NT2/D1 (cell line): ENCODE results near the gene RND1.
"Not testable (repeated sequence)": the region's sequence is repeated elsewhere in the genome, so short reads cannot be mapped to it uniquely, and the experiment has no call there.

Experiments
- DNase-seq: peaks from one replicate; pipeline ENCODE4 v3.0.0-alpha.2; 2011; ENCODE audit warnings: low read depth, low spot score
- H3K27me3 ChIP-seq: 2 replicates; pipeline ENCODE4 v1.6.0; 2011; ENCODE audit warnings: mild to moderate bottlenecking; ENCODE audit not compliant: insufficient read length, insufficient read depth
- H3K36me3 ChIP-seq: 2 replicates; pipeline ENCODE4 v1.6.1; 2011; ENCODE audit warnings: mild to moderate bottlenecking, low read length, mixed read lengths; ENCODE audit not compliant: insufficient read depth, insufficient read length
- H3K4me1 ChIP-seq: 2 replicates; pipeline ENCODE4 v1.5.1; 2011; ENCODE audit not compliant: insufficient read depth, insufficient read length
- H3K4me3 ChIP-seq: 2 replicates; pipeline ENCODE4 v1.5.1; 2011; ENCODE audit warnings: low read depth; ENCODE audit not compliant: insufficient read length
- H3K9ac ChIP-seq: 2 replicates; pipeline ENCODE4 v1.6.0; 2011; ENCODE audit warnings: low read depth; ENCODE audit not compliant: insufficient read length
- H3K9me3 ChIP-seq: 2 replicates; pipeline ENCODE4 v1.5.1; 2011; ENCODE audit warnings: mild to moderate bottlenecking, low read length; ENCODE audit not compliant: insufficient read depth
- SUZ12 ChIP-seq: IDR thresholded peaks from 2 replicates; pipeline ENCODE4 v1.6.1; 2011; ENCODE audit not compliant: insufficient read length, insufficient read depth; ENCODE audit errors: extremely low read depth
- YY1 ChIP-seq: IDR thresholded peaks from 2 replicates; pipeline ENCODE4 v1.6.1; 2011; ENCODE audit not compliant: insufficient read length, insufficient read depth
- ZNF274 ChIP-seq: IDR thresholded peaks from 2 replicates; pipeline ENCODE4 v1.6.1; 2011; ENCODE audit warnings: mild to moderate bottlenecking, low read depth, low read length

The RND1 gene

DNA sequence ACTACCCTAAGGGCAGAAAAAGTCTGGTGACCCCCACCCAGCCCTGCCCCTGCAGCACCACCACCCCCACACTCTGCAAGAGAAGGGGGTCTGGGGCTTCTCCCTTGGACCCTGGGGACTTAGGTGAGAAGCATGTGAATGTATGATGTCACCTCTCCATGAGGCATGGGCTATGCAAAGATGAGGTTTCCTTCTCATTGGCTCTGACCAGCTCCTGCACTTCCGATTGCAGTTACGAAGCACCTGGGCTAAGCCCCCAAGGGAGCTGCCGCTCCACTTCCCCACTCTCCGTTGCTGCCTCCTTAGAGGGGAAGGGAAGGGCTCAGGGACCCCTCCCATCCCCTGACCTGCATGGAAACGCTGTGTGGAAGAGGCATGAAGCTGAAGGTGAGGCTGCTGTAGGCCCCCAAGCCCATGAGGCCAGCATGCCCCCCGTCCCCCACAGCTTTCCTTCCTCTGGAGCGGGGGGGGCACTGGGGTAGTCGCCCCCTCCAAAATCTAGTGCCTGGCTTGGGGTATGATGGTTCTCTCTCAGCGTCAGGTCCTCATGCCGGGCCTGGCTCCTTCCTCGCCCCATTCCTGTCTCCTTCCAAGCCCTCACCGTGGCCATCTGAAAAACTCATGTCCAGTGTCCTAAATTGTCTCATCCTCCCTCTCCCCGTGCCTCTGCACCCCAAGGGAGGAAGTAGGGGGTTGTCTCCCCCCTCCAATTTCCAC, 8.2 kb downstream of the RND1 start:
- H3K4me3 ChIP-seq: no peak overlapping the region
- H3K9ac ChIP-seq: no peak overlapping the region
- no peak for DNase-seq
- peaks cover 39% of the 10 kb centered on the region for H3K36me3 ChIP-seq
- TF ChIP-seq YY1: no peak
- peaks cover 2% of the 10 kb centered on the region for H3K4me1 ChIP-seq
- H3K9me3 ChIP-seq: no peaks in the 10 kb centered on the region
- H3K27me3 ChIP-seq: no peaks in the 10 kb centered on the region

DNA sequence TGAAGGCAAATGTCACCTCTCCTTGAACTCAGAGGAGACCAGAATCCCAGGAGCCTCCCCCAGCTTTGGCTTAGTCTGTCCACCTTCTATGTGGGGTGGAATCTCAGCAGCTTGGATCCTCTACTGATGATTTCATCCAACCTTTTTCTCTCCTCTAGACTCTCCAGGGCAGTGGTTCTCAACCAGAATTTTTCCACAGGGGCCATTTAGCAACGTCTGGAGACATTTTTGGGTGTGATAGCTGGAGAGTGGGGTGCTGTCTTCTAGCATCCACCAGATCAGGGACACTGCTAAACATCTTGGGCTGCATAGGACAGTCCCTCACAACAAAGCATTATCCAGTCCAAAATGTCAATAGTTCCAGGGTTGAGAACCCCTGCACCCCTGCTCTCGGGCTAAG, 9.3 kb downstream of the RND1 start:
- Histone ChIP-seq H3K27me3 (no peaks in the 10 kb centered on the region), H3K36me3 (peaks cover 29% of the 10 kb centered on the region), H3K4me1 (no peaks in the 10 kb centered on the region), H3K4me3 (no peak overlapping the region), H3K9ac (no peak overlapping the region), H3K9me3 (no peaks in the 10 kb centered on the region)
- no peak for TF ChIP-seq SUZ12
- no peak for TF ChIP-seq YY1
- no peak for TF ChIP-seq ZNF274
- no peak for DNase-seq

- H3K4me3 ChIP-seq, H3K4me1 ChIP-seq, H3K27me3 ChIP-seq, H3K9ac ChIP-seq, H3K9me3 ChIP-seq, DNase-seq: not testable (repeated sequence)
- H3K36me3 ChIP-seq: peaks cover 26% of the 10 kb centered on the region
These were observed 10.7 kb downstream of the RND1 start for GRCh38 chr12:48854932-48855331.

DNA sequence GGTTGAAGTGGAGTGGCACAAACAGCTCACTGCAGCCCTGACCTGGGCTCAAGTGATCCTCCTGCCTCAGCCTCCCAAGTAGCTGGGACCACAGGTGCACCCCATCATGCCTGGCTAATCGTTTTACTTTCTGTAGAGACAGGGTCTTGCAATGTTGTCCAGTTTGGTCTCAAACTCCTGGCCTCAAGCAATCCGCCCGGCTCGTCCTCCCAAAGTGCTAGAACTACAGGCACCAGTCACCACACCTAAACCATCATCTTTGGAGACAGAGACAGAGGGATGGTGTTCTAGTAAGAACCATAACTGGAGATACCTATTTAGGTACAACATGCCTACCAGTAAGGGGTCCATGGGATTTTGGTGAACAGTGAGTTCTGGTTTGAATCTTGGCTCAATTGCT, 11.2 kb downstream of the RND1 start:
- TF ChIP-seq ZNF274 (no peak), SUZ12 (no peak), YY1 (no peak)
- no peak for DNase-seq
- Histone ChIP-seq H3K4me1 (no peaks in the 10 kb centered on the region), H3K9ac (no peak overlapping the region), H3K27me3 (no peaks in the 10 kb centered on the region), H3K4me3 (no peak overlapping the region), H3K9me3 (no peaks in the 10 kb centered on the region), H3K36me3 (peaks cover 27% of the 10 kb centered on the region)

DNA sequence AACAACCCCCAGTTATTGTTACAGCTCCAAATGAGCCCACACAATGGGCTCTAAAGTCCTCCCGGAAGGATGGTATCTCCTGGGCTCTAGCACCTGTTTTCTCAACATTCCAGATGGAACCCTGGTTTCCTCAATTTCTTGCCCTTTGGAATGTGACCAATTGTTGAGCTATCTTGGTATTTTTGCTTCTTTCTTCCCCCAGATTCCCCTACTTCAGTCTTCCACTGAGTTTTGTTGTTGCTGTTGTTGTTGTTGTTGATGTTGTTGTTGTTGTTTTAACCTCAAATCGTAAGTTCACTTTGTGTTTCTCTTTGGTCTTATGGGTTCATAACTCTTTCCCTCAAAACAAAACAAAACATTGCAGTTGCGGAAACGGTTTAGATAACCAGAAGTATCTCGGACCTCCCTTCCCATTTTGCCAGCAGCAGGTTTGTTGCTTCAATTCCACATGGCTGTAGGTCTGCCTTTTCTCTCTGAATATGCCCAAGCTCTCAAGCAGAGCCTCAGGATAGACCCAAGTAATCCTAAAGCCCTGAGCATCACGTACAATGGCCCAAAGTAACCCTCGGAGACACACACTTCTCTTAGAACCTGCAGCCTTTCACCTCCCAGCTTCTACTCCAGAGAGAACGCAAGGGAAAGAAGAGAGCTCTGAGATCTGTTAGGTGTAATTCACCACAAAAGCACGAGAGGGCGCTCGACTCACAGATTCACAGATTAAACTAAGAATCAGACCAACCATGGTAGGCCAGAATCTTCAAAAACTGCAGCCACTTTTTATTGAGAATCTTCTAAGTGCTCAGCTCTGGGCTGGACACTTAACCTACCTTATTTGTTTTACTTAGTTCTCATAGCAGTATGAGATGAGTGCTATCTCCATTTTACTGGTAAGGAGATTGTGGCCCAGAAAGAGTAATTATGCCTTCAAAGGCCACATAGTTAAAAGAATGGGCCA, 12.7 kb downstream of the RND1 start:
- peak; percentile 93 for DNase-seq
- no peaks in the 10 kb centered on the region for H3K4me1 ChIP-seq
- no peaks in the 10 kb centered on the region for H3K27me3 ChIP-seq
- no peaks in the 10 kb centered on the region for H3K9me3 ChIP-seq
- peaks cover 36% of the 10 kb centered on the region for H3K36me3 ChIP-seq
- H3K4me3 ChIP-seq: peak overlapping the region; percentile 90
- TF ChIP-seq ZNF274 (no peak), YY1 (no peak), SUZ12 (no peak)
- H3K9ac ChIP-seq: peak overlapping the region; percentile 70

DNA sequence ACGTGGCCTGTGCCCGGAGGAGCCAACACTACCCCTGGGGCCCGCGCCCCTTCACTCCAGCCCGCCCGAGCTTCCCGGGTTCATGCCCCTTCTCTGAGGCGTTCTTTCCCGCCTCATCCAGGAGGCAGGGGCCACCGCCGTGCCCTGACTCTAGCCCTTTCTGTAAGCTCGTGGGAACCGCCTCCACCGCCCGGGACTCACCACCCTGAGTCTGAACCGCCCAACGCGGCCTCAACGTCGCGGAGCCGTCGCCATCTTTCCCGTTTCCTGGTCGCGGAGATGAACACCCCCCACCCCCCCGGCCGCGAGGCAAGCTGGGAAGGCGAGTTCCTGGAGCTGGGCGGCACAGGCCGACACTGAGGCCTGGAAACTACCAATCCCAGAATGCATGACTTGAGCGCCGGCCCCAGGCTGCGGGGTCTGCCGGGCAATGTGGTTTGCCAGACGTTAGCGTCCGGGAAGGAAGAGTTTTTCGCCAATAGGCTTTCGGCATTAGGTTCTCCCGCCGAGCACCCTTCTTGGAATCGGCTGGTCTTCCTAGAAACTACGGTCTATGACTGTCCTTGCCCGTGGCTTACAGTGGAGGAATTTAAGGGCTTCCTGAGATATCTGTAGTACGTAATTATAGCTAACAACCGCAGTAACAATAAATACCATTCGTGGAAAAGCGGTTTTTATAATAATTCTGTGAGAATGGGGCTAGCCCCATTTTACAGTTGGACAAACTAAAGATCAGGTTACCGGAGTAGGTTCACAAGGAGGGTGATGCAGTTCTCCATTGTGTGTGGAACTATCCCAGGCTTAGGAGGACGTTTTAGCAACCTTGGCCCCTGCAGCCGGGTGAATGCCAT, 13.6 kb downstream of the RND1 start, which contains the start of gene DDX23:
Gene DDX23 (minus strand): TSS at position 281 of the 851 bp plus-strand sequence. CDS start 6,381 bp downstream, outside the sequence.
- TF ChIP-seq SUZ12 (no peak), YY1 (peak; percentile 91), ZNF274 (no peak)
- Histone ChIP-seq H3K9me3 (no peaks in the 10 kb centered on the region), H3K36me3 (peaks cover 33% of the 10 kb centered on the region), H3K27me3 (no peaks in the 10 kb centered on the region), H3K4me3 (peak within 1 kb of the TSS; percentile 90), H3K9ac (peak within 1 kb of the TSS; percentile 95), H3K4me1 (no peaks in the 10 kb centered on the region)
- DNase-seq: peak; percentile 98

GRCh38 chr12:48842021-48842420, 23.6 kb downstream of the RND1 start:
- not testable (repeated sequence) for H3K4me1 ChIP-seq, DNase-seq, H3K9me3 ChIP-seq, H3K4me3 ChIP-seq, H3K9ac ChIP-seq, H3K27me3 ChIP-seq
- peaks cover 73% of the 10 kb centered on the region for H3K36me3 ChIP-seq
